Measurements from ENCODE around the gene STAC3. TPM values are rescaled to one million over a fixed set of nuclear protein-coding genes. Genes with fewer than 3 reads are reported as not detected.

The STAC3 gene
- total RNA-seq, 1 experiment from 2014 or later = 2.5 TPM

GRCh38 chr12:57210461-57210860, 40.5 kb downstream of the STAC3 start:
- Histone ChIP-seq H3K4me3 (replicated peaks in 1 of 2; ENCODE audit: low read depth in 1 of 2, low read length in 2 of 2) (no peak overlapping the region), H3K9ac (ENCODE audit: low read length) (no peak overlapping the region), H3K27ac (ENCODE audit: low read depth, low read length) (no peak overlapping the region), H2AFZ (ENCODE audit: low read depth, low read length, poor library complexity, severe bottlenecking) (no peak overlapping the region), H4K20me1 (ENCODE audit: insufficient read depth) (no peaks in the 10 kb centered on the region), H3K4me1 (ENCODE audit: control insufficient read depth in 1 of 2, insufficient read depth in 2 of 2, low read length in 2 of 2) (peaks cover 12 to 22% of the 10 kb centered on the region in 2 experiments), H3K4me2 (ENCODE audit: low read length) (no peak overlapping the region), H3K9me3 (ENCODE audit: control insufficient read depth in 1 of 2, insufficient read depth in 1 of 2, low read depth in 1 of 2, low read length in 2 of 2) (no peaks in the 10 kb centered on the region), H3K27me3 (ENCODE audit: insufficient read depth, low read length) (no peaks in the 10 kb centered on the region), H3K9me2 (ENCODE audit: insufficient read depth) (no peaks in the 10 kb centered on the region), H3K36me3 (ENCODE audit: control insufficient read depth in 1 of 2, insufficient read depth in 2 of 2, low read length in 2 of 2) (no peaks in the 10 kb centered on the region), H3K79me2 (ENCODE audit: insufficient read depth, low read length) (no peaks in the 10 kb centered on the region)
- ChIA-PET CTCF (no interaction called here), POLR2A (no interaction called here), RAD21 (ENCODE audit: low non-redundant PET in 1 of 2, low total read pairs in 2 of 2, uncharacterized antibody in 2 of 2, unreplicated experiment in 2 of 2) (no interaction called here)
- intact Hi-C loops (cut with micrococcal nuclease) = no loop called here
- no TSS peak for BruUV-seq (replicated peaks)
- no peak for TF ChIP-seq CTCF (IDR thresholded peaks at IDR 0.05 in 2 of 3, conservative IDR thresholded peaks at IDR 0.05 in 1 of 3; ENCODE audit: borderline replicate concordance in 1 of 3, insufficient read depth in 1 of 3, low read depth in 2 of 3, low read length in 2 of 3)
- no peak for TF ChIP-seq ATF3 (IDR thresholded peaks at IDR 0.05)
- no peak for TF ChIP-seq CEBPB (IDR thresholded peaks at IDR 0.05; ENCODE audit: low read depth)
- TF ChIP-seq EZH2 (IDR thresholded peaks at IDR 0.05) = no peak
- no peak for TF ChIP-seq ELF1 (IDR thresholded peaks at IDR 0.05; ENCODE audit: borderline replicate concordance, low read depth)
- no peak for TF ChIP-seq TCF7L2 (IDR thresholded peaks at IDR 0.05; ENCODE audit: borderline replicate concordance, extremely low read depth, insufficient read depth, insufficient read length)
- TF ChIP-seq YY1 (IDR thresholded peaks at IDR 0.05; ENCODE audit: extremely low read depth, insufficient replicate concordance, low read depth, low read length) = no peak
- TF ChIP-seq ZBTB33 (IDR thresholded peaks at IDR 0.05; ENCODE audit: extremely low read depth, insufficient replicate concordance, low read length) = no peak
- no peak for TF ChIP-seq SIN3A (IDR thresholded peaks at IDR 0.05; ENCODE audit: low read depth)
- no peak for TF ChIP-seq ZNF274 (IDR thresholded peaks at IDR 0.05; ENCODE audit: low read depth, low read length)
- no peak for TF ChIP-seq FOSL1 (IDR thresholded peaks at IDR 0.05; ENCODE audit: low read depth)
- no peak for TF ChIP-seq CBX3 (IDR thresholded peaks at IDR 0.05; ENCODE audit: low read depth)
- no peak for TF ChIP-seq ZFX (IDR thresholded peaks at IDR 0.05)
- no peak for TF ChIP-seq RAD21 (IDR thresholded peaks at IDR 0.05; ENCODE audit: low read depth)
- no peak for TF ChIP-seq SP1 (IDR thresholded peaks at IDR 0.05; ENCODE audit: low read depth)
- no peak for TF ChIP-seq EZH2phosphoT487 (IDR thresholded peaks at IDR 0.05; ENCODE audit: borderline replicate concordance)
- TF ChIP-seq REST (IDR thresholded peaks at IDR 0.05; ENCODE audit: low read depth) = no peak
- TF ChIP-seq POLR2A (IDR thresholded peaks at IDR 0.05; ENCODE audit: borderline replicate concordance, extremely low read depth, insufficient read depth, insufficient read length) = no peak
- TF ChIP-seq SRF (IDR thresholded peaks at IDR 0.05; ENCODE audit: low read depth) = no peak
- no peak for DNase-seq (ENCODE audit: low read depth, low spot score)
- no peak for ATAC-seq
